Prostate gland (tissue), 2 donors: ENCODE measurements around the gene CCDC85A. TPM values are rescaled to one million over a fixed set of nuclear protein-coding genes. Genes with fewer than 3 reads are reported as not detected.

ENCODE experiments used
- DNase-seq: peaks from one replicate; pipeline ENCODE4 v3.0.0-alpha.2; 2019; ENCODE audit warnings: low spot score
- H3K27ac ChIP-seq, 2 donors: fragments of 200-600 bp; sonication (generic); 2 replicates each; pipeline ENCODE4 v1.5.1; 2017 to 2019
- H3K27me3 ChIP-seq: fragments of 200-600 bp; sonication (generic); replicated peaks from 2 replicates; pipeline ENCODE4 v1.5.1; 2019; ENCODE audit not compliant: insufficient read depth
- H3K36me3 ChIP-seq, 2 donors: fragments of 200-600 bp; sonication (generic); 1 replicate in 1 of 2; 2 replicates in 1 of 2; pipeline versions ENCODE4 v1.5.1 to v1.8.1; 2017 to 2019
- H3K4me1 ChIP-seq: fragments of 200-600 bp; sonication (generic); replicated peaks from 2 replicates; pipeline ENCODE4 v1.5.1; 2019
- H3K4me3 ChIP-seq, 2 donors: fragments of 200-600 bp; sonication (generic); 2 replicates each; pipeline ENCODE4 v1.5.1; 2017 to 2019
- H3K9me3 ChIP-seq: fragments of 200-600 bp; sonication (generic); 2 replicates; pipeline ENCODE4 v1.5.1; 2017
- POLR2A ChIP-seq: fragments of 450-650 bp; IDR thresholded peaks from one replicate; pipeline ENCODE4 v1.6.1; 2016; ENCODE audit warnings: antibody characterized with exemption, mild to moderate bottlenecking
- POLR2AphosphoS5 ChIP-seq: sonication (generic); formaldehyde crosslinking; IDR thresholded peaks from one replicate; pipeline ENCODE4 v1.6.1; 2017; ENCODE audit warnings: antibody characterized with exemption
- whole genome bisulfite sequencing: methylation state at CpG from one replicate; pipeline ENCODE4 v1.1.5; 2018; 5-methylcytosine and 5-hydroxymethylcytosine counted together
- intact Hi-C: fragments of 100-400 bp; cut with DNase I; formaldehyde crosslinking; loops from one replicate; pipeline ENCODE4 v1.14.2; 2022
- small RNA-seq, 2 donors: library from RNA; depleted of rRNA; stranded (forward); fragments of <200 nt; gene quantifications; one replicate each; pipeline ENCODE3, GENCODE V24; 2016
- total RNA-seq, 2 donors: library from RNA; depleted of rRNA; stranded (reverse); fragments of >200 nt; gene quantifications; one replicate each; pipeline ENCODE4 v1.1.0, GENCODE V29; 2016
- TF ChIP-seq, protein P1 (sequence below), 4 experiments: fragments of 200-600 bp in 2 of 4; fragments of 450-650 bp in 2 of 4; sonication (generic) in 2 of 4; IDR thresholded peaks; 1 replicate in 3 of 4; 2 replicates in 1 of 4; pipeline ENCODE4 v1.5.1; 2016 to 2019; ENCODE audit warnings: antibody characterized with exemption in 4 of 4, mild to moderate bottlenecking in 2 of 4, moderate library complexity in 2 of 4

Gene CCDC85A
- total RNA-seq, 2 donors from 2014 or later = 1.5 to 4.5 TPM

- Histone ChIP-seq H3K36me3 (no peaks in the 10 kb centered on the region), H3K9me3 (no peaks in the 10 kb centered on the region), H3K27ac (no peak overlapping the region), H3K27me3 (no peaks in the 10 kb centered on the region), H3K4me3 (no peak overlapping the region), H3K4me1 (no peaks in the 10 kb centered on the region)
- intact Hi-C loops = no loop called here
- WGBS = 49% methylated on average over 2 of the region's 2 CpGs
- TF ChIP-seq POLR2A (no peak), POLR2AphosphoS5 (no peak)
- TF ChIP-seq, protein P1, sequence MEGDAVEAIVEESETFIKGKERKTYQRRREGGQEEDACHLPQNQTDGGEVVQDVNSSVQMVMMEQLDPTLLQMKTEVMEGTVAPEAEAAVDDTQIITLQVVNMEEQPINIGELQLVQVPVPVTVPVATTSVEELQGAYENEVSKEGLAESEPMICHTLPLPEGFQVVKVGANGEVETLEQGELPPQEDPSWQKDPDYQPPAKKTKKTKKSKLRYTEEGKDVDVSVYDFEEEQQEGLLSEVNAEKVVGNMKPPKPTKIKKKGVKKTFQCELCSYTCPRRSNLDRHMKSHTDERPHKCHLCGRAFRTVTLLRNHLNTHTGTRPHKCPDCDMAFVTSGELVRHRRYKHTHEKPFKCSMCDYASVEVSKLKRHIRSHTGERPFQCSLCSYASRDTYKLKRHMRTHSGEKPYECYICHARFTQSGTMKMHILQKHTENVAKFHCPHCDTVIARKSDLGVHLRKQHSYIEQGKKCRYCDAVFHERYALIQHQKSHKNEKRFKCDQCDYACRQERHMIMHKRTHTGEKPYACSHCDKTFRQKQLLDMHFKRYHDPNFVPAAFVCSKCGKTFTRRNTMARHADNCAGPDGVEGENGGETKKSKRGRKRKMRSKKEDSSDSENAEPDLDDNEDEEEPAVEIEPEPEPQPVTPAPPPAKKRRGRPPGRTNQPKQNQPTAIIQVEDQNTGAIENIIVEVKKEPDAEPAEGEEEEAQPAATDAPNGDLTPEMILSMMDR (IDR thresholded peaks at IDR 0.05) = no peak
- no peak for DNase-seq
Observed at GRCh38 chr2:56390644-56391043, 206.9 kb downstream of the CCDC85A start.

DNA sequence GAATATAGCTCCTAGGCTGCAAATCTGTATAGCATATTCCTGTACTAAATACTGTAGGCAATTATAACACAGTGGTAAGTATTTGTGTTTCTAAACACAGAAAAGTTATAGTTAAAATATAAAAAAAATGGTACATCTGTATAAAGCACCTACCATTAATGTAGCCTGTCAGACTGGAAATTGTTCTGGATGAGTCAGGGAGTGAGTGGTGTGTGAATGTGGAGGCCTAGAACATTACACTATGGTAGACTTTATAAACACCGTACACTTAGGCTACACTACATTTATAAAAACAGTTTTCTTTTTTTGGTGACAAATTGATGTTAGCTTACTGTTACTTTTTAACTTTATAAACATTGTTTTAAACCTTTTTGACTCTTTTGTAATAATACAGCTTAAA is 226.3 kb downstream of the CCDC85A start:
- Histone ChIP-seq H3K4me1 (no peaks in the 10 kb centered on the region), H3K27ac (no peak overlapping the region), H3K9me3 (no peaks in the 10 kb centered on the region), H3K36me3 (no peaks in the 10 kb centered on the region), H3K27me3 (no peaks in the 10 kb centered on the region), H3K4me3 (no peak overlapping the region)
- WGBS = 89% methylated on average over 1 of the region's 1 CpG
- TF ChIP-seq, protein P1 (IDR thresholded peaks at IDR 0.05) = no peak
- TF ChIP-seq POLR2AphosphoS5 (no peak), POLR2A (no peak)
- intact Hi-C loops = no loop called here
- DNase-seq = no peak

- intact Hi-C loops = no loop called here
- H3K9me3 ChIP-seq = no peaks in the 10 kb centered on the region
- H3K27me3 ChIP-seq = no peaks in the 10 kb centered on the region
- H3K27ac ChIP-seq = no peak overlapping the region
- 80% methylated on average over 1 of the region's 1 CpG for WGBS
- H3K36me3 ChIP-seq = no peaks in the 10 kb centered on the region
- TF ChIP-seq, protein P1 (IDR thresholded peaks at IDR 0.05) = no peak
- TF ChIP-seq POLR2AphosphoS5 (no peak), POLR2A (no peak)
- no peak overlapping the region for H3K4me3 ChIP-seq
- H3K4me1 ChIP-seq = no peaks in the 10 kb centered on the region
- no peak for DNase-seq
Observed at GRCh38 chr2:56416500-56417176, 232.8 kb downstream of the CCDC85A start.

Small RNAs within 50 kb of the gene (small RNA-seq; reads per million reads assigned to genes)
- gene RNA5SP93 = 0 reads per million in 2 donors
